Cardiac muscle cell (in vitro differentiated cells and primary cell): ENCODE data around the gene RSRC1. TPM values are rescaled to one million over a fixed set of nuclear protein-coding genes. Genes with fewer than 3 reads are reported as not detected.
A peak's percentile ranks its signal among the peaks of the same experiment; 100 is the strongest.
"Not testable (repeated sequence)": the region's sequence is repeated elsewhere in the genome, so short reads cannot be mapped to it uniquely, and the experiment has no call there.

Experiments used
- DNase-seq, 2 donors: peaks; one replicate each; pipeline versions ENCODE4 v3.0.0 to v3.0.0-alpha.2; 2010 to 2017; ENCODE audit warnings: low read depth in 1 of 2, low spot score in 1 of 2
- H3K27ac ChIP-seq: fragments of 200-600 bp; sonication (generic); 2 replicates; pipeline ENCODE4 v1.5.1; 2016
- H3K27me3 ChIP-seq: fragments of 200-600 bp; sonication (generic); 2 replicates; pipeline ENCODE4 v1.6.0; 2016; ENCODE audit warnings: control low read depth
- H3K36me3 ChIP-seq: fragments of 200-600 bp; sonication (generic); 2 replicates; pipeline ENCODE4 v1.5.1; 2016; ENCODE audit warnings: control low read depth
- H3K4me1 ChIP-seq: fragments of 200-600 bp; sonication (generic); 2 replicates; pipeline ENCODE4 v1.8.1; 2017; ENCODE audit warnings: low read depth, mild to moderate bottlenecking, mixed run types
- H3K4me3 ChIP-seq: fragments of 200-600 bp; sonication (generic); 2 replicates; pipeline ENCODE4 v1.5.1; 2016; ENCODE audit warnings: mild to moderate bottlenecking
- H3K9me3 ChIP-seq: fragments of 200-600 bp; sonication (generic); 2 replicates; pipeline ENCODE4 v1.5.1; 2017; ENCODE audit warnings: low read depth, mild to moderate bottlenecking, control low read depth
- CTCF ChIP-seq: IDR thresholded peaks from 2 replicates; pipeline ENCODE4 v1.5.1; 2012; ENCODE audit warnings: low read depth, mild to moderate bottlenecking, low read length
- polyA plus RNA-seq: library from polyadenylated mRNA; unstranded; fragments of >200 nt; fragmentation: Nextera tagmentation; extraction: Ambion mirVana; gene quantifications from 2 replicates; pipeline ENCODE4 v1.2.1, GENCODE V29; 2016
- total RNA-seq: library from RNA; depleted of rRNA; stranded (reverse); fragments of >200 nt; gene quantifications from 2 replicates; pipeline ENCODE4 v1.2.3, GENCODE V29; 2016

Gene RSRC1
- total and polyA plus RNA-seq, 2 experiments from 2014 or later, result 23.6 to 55.9 TPM

- Histone ChIP-seq H3K4me1 (no peaks in the 10 kb centered on the region), H3K36me3 (no peaks in the 10 kb centered on the region), H3K27ac (no peak overlapping the region), H3K9me3 (no peaks in the 10 kb centered on the region), H3K4me3 (no peak overlapping the region), H3K27me3 (no peaks in the 10 kb centered on the region)
- no peak for DNase-seq
- TF ChIP-seq CTCF, result no peak
Observed at GRCh38 chr3:158494673-158495072, 384.8 kb downstream of the RSRC1 start.

- H3K27me3 ChIP-seq, H3K4me1 ChIP-seq, H3K36me3 ChIP-seq, H3K27ac ChIP-seq, H3K4me3 ChIP-seq, DNase-seq, H3K9me3 ChIP-seq: not testable (repeated sequence)
Observed at GRCh38 chr3:158495398-158495902, 385.6 kb downstream of the RSRC1 start.

- no peak for DNase-seq
- Histone ChIP-seq H3K4me1 (no peaks in the 10 kb centered on the region), H3K36me3 (no peaks in the 10 kb centered on the region), H3K27ac (no peak overlapping the region), H3K4me3 (no peak overlapping the region), H3K9me3 (no peaks in the 10 kb centered on the region), H3K27me3 (no peaks in the 10 kb centered on the region)
- TF ChIP-seq CTCF, result no peak
Observed at GRCh38 chr3:158505117-158505516, 395.2 kb downstream of the RSRC1 start.

GRCh38 chr3:158506456-158506855 is 396.6 kb downstream of the RSRC1 start:
- TF ChIP-seq CTCF, result no peak
- Histone ChIP-seq H3K27ac (no peak overlapping the region), H3K4me1 (no peaks in the 10 kb centered on the region), H3K36me3 (no peaks in the 10 kb centered on the region), H3K9me3 (no peaks in the 10 kb centered on the region), H3K4me3 (no peak overlapping the region), H3K27me3 (no peaks in the 10 kb centered on the region)
- no peak for DNase-seq

- Histone ChIP-seq H3K27me3 (no peaks in the 10 kb centered on the region), H3K36me3 (no peaks in the 10 kb centered on the region), H3K4me1 (no peaks in the 10 kb centered on the region), H3K27ac (no peak overlapping the region), H3K4me3 (no peak overlapping the region), H3K9me3 (no peaks in the 10 kb centered on the region)
- DNase-seq, result peak in 1 of 2 donors; percentile 44
- TF ChIP-seq CTCF, result no peak
Observed at GRCh38 chr3:158508481-158508880, 398.6 kb downstream of the RSRC1 start.

GRCh38 chr3:158509891-158510290 is 400.0 kb downstream of the RSRC1 start:
- Histone ChIP-seq H3K27me3 (no peaks in the 10 kb centered on the region), H3K9me3 (no peaks in the 10 kb centered on the region), H3K36me3 (no peaks in the 10 kb centered on the region), H3K4me1 (no peaks in the 10 kb centered on the region), H3K27ac (no peak overlapping the region), H3K4me3 (no peak overlapping the region)
- DNase-seq, result no peak
- TF ChIP-seq CTCF, result no peak

GRCh38 chr3:158516729-158517128 is 406.8 kb downstream of the RSRC1 start:
- not testable (repeated sequence) for DNase-seq, H3K27ac ChIP-seq, H3K4me3 ChIP-seq, H3K27me3 ChIP-seq, H3K4me1 ChIP-seq, H3K9me3 ChIP-seq, H3K36me3 ChIP-seq
